ENCODE measurements around the gene DHRS4L2.
A peak's percentile ranks its signal among the peaks of the same experiment; 100 is the strongest.
"Not testable (repeated sequence)": the region's sequence is repeated elsewhere in the genome, so short reads cannot be mapped to it uniquely, and the experiment has no call there.

Gene DHRS4L2

DNA sequence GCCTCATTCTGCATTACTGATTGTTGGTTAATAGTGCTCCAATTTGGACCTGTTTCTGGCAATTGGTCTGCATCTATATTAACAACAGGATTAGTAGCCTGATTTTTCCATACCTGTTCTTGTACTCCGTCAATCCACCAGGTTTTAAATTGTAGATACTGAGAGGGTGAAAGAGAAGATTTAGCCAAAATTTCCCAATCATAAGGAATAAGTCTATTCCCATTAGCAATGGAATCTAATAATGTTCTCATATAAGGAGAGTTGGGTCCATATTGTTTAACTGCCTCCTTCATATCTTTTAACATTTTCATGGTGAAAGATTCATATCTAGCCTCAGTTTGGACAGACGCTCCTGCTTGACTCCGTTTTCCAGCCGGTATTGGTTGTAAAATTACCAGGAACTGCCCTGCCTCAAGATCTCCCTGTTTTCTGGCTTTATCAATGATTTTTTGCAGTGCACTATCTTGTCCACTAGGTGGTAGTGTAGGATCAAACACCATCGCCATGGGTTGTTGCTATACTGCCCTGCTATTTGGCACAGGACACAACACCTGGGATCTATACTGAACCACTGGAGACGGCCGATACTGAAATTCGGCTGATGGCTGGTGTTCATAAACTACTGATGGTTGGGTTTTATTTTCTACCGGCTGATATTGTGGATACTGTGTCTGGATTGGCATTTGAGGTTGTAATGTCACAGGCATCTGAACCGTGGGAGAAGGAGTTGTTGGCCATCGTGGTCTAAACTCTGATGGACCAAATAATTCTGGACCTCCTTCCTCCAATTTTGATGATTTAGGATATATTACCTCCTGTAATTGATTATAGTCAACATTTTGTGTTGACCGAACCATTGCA is 25.2 kb downstream of the DHRS4L2 start:
- DNase-seq (ENCODE audit: low read depth in 2 of 3, low spot score in 2 of 3), result no peak

DNA sequence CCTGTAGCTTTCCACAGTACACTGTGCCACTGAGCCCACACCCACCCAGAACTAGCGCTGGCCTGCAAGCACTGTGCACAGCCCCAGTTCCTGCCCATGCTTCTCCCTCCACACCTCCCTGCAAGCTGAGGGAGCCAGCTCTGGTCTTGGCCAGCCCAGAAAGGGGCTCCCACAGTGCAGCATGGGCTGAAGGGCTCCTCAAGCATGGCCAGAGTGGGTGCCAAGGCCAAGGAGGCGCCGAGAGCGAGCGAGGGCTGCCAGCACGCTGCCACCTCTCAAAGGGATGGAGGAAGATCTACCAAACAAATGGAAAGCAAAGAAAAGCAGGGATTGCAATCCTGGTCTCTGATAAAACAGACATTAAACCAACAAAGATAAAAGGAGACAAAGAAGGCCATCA is 27.0 kb downstream of the DHRS4L2 start:
- DNase-seq (ENCODE audit: low read depth in 2 of 3, low spot score in 2 of 3), result not testable (repeated sequence)

DNA sequence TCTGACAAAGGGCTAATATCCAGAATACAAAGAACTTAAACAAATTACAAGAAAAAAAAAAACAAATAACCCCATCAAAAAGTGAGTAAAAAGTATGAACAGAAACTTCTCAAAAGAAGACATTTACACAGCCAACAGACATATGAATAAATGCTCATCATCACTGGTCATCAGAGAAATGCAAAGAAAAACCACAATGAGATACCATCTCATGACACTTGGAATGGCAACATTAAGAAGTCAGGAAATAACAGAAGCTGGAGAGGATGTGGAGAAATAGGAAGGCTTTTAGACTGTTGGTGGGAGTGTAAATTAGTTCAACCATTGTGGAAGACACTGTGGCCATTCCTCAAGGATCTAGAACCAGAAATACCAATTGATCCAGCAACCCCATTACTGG is 30.2 kb downstream of the DHRS4L2 start:
- DNase-seq (ENCODE audit: low read depth in 2 of 3, low spot score in 2 of 3), result not testable (repeated sequence)

DNA sequence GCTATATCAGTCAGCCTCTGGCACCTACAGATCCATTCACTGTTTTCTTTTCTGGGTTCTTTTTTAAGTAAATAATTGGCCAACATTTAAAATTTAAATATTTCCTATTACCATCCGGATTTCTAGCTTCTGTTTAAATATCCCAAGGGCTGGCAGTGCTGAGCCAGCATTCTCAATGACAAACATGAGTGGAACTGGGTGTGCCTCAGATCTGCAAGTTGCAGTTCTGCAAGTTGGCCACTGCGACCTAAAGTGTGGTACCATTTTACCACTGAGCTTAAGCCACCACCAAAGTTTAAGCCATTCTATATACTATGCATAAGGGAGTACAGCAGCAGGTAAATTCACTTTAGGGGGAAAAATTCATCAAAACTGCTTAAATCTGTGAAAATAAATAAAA is 31.2 kb downstream of the DHRS4L2 start:
- DNase-seq (ENCODE audit: low read depth in 2 of 3, low spot score in 2 of 3), result not testable (repeated sequence)

DNA sequence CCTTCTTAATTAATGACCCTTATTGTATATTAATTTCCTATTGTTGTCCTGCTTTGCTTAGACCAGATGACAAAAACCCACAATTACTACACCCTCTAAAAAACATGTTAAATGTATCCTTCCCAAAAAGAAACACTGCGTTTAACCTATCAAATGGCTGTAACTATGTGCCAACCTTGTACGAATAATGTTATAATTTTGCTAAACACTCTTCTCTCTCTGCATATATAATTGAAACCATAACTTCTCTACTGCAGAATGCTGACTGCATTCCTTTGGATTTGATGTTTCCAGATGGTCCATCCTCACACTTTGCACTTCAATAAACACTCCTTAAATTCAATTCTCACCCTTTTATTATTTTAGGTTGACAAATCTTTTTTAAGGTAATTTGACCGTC is 31.8 kb downstream of the DHRS4L2 start:
- not testable (repeated sequence) for DNase-seq (ENCODE audit: low read depth in 2 of 3, low spot score in 2 of 3)

DNA sequence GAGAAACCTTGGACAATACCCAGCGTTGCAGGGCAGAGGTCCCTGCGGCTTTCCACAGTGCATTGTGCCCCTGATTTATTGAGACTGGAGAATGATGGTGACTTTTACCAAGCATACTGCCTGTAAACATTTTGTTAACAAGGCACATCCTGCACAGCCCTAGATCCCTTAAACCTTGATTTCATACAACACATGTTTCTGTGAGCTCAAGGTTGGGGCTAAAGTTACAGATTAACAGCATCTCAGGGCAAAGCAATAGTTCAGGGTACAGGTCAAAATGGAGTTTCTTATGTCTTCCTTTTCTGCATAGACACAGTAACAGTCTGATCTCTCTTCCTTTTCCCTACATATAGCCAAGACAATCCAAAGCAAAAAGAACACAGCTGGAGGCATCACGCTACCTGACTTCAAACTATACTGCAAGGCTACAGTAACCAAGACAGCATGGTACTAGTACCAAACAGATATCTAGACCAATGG is 36.2 kb downstream of the DHRS4L2 start:
- not testable (repeated sequence) for DNase-seq (ENCODE audit: low read depth in 2 of 3, low spot score in 2 of 3)

DNA sequence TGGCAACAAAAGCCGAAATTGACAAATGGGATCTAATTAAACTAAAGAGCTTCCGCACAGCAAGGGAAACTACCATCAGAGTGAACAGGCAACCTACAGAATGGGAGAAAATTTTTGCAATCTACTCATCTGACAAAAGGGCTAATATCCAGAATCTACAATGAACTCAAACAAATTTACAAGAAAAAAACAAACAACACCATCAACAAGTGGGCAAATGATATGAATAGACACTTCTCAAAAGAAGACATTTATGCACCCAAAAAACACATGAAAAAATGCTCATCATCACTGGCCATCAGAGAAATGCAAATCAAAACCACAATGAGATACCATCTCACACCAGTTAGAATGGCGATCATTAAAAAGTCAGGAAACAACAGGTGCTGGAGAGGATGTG is 41.0 kb downstream of the DHRS4L2 start:
- not testable (repeated sequence) for DNase-seq (ENCODE audit: low read depth in 2 of 3, low spot score in 2 of 3)

DNA sequence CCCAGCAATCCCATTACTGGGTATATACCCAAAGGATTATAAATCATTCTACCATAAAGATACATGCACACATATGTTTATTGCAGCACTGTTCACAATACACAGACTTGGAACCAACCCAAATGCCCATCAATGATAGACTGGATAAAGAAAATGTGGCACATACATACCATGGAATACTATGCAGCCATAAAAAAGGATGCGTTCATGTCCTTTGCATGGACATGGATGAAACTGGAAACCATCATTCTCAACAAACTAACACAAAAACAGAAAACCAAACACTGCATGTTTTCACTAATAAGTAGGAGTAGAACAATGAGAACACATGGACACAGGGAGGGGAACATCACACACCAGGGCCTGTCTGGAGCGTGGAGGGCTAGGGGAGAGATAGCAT is 42.6 kb downstream of the DHRS4L2 start:
- not testable (repeated sequence) for DNase-seq (ENCODE audit: low read depth in 2 of 3, low spot score in 2 of 3)

DNA sequence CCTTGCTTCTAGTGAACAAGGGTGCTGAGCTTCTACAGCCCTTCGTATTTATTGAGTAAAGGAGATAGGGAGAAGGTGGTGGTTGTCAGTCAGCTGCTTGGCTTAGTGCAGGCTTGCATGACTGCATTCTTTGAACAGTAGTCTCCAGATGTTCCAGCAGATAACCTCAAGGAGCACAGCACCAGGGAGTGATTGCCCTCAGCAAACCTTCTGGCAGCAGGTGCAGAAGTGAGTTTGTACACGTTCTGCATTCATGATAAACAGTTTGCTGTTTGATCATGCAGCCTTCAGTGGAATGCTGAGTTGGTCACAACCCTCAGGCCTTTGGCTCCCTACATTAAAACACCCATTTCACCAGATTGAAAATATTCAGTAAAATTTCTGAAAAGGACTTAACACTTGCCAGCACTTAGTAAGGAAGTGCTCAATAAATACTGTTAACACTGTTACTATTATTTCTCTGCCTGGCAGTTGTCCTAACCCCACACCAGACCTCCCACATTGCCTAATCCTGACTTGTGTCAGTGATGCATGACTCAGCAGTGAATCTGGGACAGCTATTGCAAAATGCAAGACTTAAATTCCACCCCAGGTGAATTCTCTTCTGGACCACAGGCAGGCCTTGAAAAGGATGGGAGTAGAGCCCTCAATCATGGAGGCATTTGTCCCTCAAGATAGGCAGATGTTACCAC is 44.1 kb downstream of the DHRS4L2 start:
- no peak for DNase-seq (ENCODE audit: low read depth in 2 of 3, low spot score in 2 of 3)

DNA sequence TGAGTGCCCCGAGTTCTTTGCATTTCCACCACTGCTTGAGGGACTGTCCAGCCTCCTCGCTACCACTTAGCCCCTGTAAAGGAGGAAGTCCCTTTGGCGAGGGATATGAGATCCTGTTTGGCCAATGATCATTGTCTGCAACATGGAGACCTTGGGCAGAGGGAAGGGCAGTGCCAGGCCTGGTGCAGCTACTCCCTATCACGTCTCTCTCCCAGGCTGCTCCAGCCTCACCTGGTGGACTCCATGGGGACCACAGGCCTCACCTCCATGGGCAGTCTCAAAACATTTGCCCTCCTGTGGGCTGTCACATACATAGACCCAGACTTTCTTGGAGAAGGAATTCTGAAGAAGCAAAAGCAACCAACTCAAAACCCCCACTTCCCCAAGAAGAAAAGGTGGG is 47.0 kb downstream of the DHRS4L2 start:
- DNase-seq (ENCODE audit: low read depth in 2 of 3, low spot score in 2 of 3), result not testable (repeated sequence)

DNA sequence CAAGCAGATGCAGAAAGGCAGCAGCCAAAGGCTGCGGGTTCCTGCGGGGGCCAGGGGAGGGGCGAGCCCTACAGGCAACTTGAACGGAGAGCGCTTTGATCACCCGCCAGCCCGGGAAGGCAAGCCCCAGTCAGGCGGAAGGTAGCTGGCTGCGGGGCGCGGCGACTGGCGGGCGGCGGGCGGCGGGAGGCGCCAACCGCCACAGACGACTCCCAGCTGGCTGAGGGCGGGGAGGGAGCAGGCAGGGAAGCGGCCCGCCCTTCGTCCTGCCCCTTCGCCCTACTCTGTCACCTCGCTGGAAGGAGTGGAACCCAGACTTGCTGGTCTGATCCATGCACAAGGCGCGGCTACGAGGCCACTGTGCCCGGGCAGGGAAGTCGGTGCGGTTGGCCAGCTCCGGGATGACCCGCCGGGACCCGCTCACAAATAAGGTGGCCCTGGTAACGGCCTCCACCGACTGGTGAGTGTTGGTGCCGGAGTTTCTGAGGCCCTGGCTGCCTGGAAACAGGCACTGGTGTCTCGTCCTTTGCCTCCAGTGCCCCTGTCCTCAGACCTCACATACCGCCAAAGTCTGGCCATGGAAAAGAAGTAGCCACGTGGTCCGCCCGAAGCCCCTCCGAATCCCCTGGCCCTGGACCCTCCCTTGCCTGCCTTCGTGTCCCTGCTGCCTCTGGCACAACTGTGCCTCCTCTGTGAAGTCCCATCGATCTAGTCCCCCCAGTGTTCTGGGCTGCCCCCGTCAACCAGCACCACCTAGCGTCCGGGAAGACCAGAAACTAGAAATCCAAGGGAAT is 47.6 kb downstream of the DHRS4L2 start:
- DNase-seq (ENCODE audit: low read depth in 2 of 3, low spot score in 2 of 3), result peak in 1 of 3 experiments; percentile 38

DNA sequence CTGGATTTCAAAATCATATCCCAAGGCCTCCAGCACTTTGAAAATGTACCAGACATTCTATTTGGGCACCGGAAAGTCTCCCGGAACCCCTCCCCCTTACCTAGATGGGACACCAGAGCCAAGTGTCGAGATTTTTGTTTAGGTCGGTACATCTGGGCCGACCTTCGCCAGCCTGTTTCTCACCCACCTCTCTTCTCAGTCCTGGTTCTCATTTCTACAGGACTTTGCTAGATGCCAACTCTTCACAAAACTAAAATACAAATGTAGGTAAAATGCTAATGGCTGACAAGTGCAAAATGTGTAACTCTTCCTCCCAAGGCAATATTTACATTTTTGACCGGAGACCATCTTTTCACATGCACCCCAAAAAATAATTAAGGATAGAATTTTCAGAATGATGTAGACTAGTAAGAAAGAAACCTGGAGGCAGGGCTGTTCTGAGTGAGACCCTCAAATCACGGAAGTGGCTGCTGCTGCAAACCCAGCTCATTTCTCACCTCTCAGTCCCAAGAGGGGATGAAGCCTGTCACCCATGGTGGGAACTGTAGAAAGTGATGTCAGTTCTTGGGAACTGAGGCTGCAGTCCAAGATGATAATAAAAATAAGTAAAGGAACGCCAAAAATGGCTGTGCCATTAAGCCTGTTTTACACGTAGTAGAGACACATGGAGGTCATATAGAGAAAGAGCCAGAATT is 48.4 kb downstream of the DHRS4L2 start:
- not testable (repeated sequence) for DNase-seq (ENCODE audit: low read depth in 2 of 3, low spot score in 2 of 3)

DNA sequence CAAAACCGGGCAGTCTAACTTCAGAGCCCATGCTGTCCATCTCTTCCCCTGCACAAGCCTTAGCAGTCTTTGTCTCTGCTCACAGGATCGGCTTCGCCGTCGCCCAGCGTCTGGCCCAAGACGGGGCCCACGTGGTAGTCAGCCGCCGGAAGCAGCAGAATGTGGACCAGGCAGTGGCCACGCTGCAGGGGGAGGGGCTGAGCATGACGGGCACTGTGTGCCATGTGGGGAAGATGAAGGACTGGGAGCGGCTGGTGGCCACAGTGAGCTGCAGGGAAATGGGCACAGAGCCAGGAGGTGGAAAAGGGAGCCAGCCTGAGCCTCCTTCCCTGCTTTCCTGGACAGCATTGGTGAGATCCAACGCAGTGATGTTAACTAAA is 48.9 kb downstream of the DHRS4L2 start:
- DNase-seq (ENCODE audit: low read depth in 2 of 3, low spot score in 2 of 3), result no peak

DNA sequence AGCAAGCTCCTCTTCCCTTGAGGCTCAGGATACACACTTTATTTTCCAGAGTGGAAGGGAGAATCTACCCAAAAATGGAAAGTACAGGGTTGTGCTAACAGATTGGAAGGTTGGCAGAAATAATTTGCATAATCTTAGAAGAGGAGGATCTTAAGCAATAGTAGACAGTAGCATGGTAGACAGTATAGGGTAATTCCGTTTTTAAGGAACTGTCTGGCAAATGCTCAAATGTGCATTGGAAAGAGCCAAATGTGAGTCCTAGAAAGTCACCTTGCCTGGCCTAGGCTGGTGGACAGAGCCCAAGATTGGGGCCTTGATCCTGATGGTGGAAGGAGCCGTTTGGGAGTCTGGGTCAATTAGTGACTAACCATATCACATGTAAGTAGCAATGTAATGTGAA is 50.0 kb downstream of the DHRS4L2 start:
- no peak for DNase-seq (ENCODE audit: low read depth in 2 of 3, low spot score in 2 of 3)

DNA sequence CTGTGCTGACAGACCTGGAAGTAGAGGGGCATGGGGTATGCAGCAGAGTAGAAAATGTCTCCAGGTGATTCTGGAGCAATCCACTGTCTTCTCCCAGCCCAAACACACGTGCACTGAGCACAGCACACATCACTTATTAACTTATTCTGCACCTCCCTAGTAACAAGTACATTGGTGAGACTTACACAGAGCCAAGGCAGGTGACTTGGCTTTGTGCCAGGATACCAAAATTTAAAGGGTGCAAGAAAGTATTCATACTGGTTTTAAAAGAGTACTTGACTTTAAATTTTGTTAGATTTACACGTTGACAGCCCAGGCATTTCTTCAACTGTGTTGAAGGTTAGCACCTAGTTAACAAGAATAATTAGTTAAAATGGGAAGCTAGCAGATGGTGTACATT is 52.0 kb downstream of the DHRS4L2 start:
- no peak for DNase-seq (ENCODE audit: low read depth in 2 of 3, low spot score in 2 of 3)

DNA sequence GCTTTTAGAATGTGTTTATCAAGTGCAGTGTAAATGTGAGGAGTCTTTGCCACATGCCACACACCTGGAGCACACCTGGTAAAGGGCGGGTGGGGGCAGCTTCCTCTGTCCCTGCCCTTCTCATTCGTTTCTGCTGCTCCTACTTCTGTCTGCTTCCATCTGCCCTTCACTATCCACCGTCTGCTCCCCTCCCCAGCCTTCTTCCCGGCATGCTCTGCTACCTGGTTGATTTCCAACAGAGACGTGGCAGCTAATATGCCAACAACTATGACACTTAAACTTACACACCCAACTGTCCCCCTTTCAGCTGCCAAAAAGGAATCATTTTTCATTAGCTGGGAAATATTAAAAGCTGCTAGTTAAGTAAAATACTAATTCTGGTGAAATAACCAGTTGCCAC is 54.0 kb downstream of the DHRS4L2 start:
- no peak for DNase-seq (ENCODE audit: low read depth in 2 of 3, low spot score in 2 of 3)

DNA sequence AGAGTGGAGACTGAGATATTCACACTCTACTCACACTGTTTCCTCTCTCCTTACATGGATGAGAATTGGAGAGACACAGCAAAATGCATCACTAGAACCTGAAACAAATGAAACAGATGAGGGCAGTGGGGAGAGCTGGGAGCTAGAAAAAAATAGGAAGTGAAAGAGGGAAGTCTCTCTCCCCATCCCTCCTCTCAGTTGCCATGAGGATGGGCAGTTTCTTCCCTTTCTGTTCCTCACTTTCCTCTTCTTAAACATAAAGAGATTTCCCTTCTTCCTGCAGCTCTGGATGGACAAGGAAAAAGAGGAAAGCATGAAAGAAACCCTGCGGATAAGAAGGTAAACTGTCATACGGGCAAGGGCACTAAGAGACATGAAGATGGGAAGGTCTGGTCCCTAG is 60.3 kb downstream of the DHRS4L2 start:
- not testable (repeated sequence) for DNase-seq (ENCODE audit: low read depth in 2 of 3, low spot score in 2 of 3)

DNA sequence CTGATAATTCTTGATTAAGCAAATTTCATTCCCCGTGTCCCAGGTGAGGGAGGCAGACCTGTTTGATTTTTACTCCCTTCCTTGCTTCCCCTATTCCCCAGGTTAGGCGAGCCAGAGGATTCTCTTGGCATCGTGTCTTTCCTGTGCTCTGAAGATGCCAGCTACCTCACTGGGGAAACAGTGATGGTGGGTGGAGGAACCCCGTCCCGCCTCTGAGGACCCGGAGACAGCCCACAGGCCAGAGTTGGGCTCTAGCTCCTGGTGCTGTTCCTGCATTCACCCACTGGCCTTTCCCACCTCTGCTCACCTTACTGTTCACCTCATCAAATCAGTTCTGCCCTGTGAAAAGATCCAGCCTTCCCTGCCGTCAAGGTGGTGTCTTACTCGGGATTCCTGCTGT is 62.0 kb downstream of the DHRS4L2 start:
- DNase-seq (ENCODE audit: low read depth in 2 of 3, low spot score in 2 of 3), result not testable (repeated sequence)

DNA sequence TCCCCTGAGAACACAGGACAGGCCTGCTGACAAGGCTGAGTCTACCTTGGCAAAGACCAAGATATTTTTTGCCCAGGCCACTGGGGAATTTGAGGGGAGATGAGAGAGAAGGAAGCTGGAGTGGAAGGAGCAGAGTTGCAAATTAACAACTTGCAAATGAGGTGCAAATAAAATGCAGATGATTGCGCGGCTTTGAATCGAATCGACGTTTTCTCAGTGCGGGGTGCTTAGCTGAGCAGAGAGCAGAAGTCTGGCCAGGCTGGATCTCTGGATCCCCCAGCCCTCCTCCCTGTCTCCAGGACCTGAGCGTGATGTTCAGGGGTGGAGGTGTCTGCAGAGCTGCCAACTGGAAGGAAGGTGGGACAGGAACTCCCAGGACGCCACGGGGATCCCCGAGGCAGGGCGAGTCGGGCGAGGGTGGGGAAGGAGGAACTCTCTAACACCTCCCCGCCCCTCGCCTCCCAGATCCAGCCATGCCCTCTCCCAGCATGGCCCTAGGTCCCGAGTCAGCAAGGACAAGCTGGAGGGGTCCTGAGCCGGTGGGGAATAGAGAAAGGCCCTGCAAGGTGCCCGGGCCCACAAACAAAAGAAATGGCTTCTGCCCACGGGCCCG is 62.6 kb downstream of the DHRS4L2 start:
- no peak for DNase-seq (ENCODE audit: low read depth in 2 of 3, low spot score in 2 of 3)
